HG03571 (cell line): Measurements from ENCODE around the gene PPM1E.

Source experiments
- ATAC-seq: cut with Tn5 transposase; IDR thresholded peaks from one replicate; pipeline ENCODE4 v1.9.1; 2021; ENCODE audit not compliant: unreplicated experiment

PPM1E gene

GRCh38 chr17:59028328-59028727 is 272.7 kb downstream of the PPM1E start:
- no peak for ATAC-seq

GRCh38 chr17:59030811-59031210 is 275.2 kb downstream of the PPM1E start:
- ATAC-seq: no peak
